HG03521 (cell line): ENCODE data around the gene UVSSA.

ENCODE experiments used
- ATAC-seq: cut with Tn5 transposase; IDR thresholded peaks from one replicate; pipeline ENCODE4 v1.9.1; 2021; ENCODE audit warnings: mild to moderate bottlenecking, moderate library complexity; ENCODE audit not compliant: unreplicated experiment

Gene UVSSA

DNA sequence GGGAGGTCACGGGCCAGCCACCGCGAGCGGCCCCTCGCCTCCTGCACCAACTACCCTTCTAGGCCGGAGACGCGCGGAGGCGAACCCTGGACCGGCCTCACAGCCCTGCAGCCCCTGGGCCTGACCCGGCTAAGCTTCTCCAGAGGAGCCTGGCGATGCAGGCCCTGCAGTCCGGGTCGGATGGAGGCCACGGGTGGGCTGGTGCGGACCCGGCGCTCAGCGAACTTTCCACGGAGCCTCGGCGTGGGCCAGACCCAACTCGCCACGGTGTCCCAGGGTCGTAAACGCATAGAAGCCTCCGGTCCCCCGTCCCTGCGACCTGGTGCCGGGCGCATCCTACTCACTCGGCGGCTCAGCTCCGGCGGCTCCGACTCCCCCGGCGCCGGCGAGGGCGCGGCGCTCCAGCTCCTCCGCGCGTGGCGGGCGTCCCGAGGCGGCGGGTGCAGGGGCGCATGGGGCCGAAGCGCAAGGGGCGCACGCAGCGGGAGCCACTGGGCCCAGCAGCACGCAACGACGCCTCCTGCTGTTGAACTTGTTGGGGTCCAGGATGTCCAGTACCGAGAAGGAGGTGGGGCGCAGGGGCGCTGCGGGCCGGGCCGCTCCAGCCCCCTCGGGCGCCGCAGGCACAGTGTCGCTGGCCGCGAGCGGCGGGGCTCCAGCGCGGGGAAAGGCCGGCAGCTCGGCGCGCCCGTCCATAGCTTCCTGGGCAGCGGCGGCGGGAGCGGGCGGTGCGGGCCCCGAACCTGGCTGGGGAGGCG is 58.8 kb downstream of the UVSSA start:
- no peak for ATAC-seq

DNA sequence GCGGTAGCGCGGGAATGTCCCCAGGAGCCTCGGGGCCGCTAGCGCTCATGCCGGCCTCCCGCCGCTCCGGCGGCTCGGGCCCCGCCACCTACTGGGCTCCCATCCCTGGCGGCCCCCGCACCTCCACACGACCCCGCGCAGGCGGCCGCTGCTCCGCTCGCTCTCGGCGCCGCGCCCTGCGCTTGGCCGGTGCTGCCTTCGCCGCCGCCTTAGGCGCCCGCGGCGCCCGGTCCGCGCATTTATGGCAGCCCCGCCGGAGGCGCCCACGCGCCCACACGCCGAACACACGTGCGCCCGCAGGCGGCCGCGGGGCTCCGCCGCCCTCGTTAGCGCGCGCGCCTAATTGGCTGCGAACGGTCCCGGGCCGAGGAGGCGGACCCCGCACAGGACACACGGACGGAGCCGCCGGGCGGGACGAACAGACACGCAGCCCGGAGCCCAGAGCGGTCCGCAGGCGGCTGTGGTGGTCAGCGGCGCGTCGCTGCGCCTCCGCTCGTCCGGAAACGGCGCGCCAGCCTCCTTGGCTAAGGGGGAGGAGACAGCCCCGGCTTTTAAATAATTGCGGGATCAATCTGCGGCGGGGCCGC is 59.5 kb downstream of the UVSSA start, which contains the start of gene NKX1-1:
Gene NKX1-1 (minus strand): TSS at position 49 of the 587 bp plus-strand sequence. CDS start 0 bp downstream, at position 49.
- ATAC-seq = no peak

- no peak for ATAC-seq
These were observed 60.1 kb downstream of the UVSSA start for GRCh38 chr4:1406981-1407656.

- ATAC-seq = no peak
These were observed 60.8 kb downstream of the UVSSA start for GRCh38 chr4:1407657-1408333.

DNA sequence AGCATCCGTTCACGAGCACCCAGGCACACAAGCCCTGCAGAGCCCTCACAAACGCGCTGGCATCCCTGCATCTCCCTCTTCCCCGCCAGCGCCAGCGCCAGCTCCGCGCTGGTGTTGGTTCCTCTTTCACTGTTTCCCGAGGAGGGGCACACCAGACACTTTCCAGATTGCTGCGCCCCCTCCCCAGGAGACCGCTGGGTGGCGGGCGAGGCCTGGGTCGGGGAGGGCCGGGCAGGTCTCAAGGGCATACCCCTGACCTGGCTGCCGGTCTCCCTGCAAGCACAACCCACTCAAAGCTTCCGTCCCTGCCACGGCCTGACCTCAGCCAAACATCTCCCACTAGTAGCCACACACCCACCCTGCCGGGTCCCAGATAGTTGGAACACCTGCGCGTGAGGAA is 61.4 kb downstream of the UVSSA start:
- ATAC-seq = no peak

- no peak for ATAC-seq
These were observed 62.1 kb downstream of the UVSSA start for GRCh38 chr4:1409079-1409478.

DNA sequence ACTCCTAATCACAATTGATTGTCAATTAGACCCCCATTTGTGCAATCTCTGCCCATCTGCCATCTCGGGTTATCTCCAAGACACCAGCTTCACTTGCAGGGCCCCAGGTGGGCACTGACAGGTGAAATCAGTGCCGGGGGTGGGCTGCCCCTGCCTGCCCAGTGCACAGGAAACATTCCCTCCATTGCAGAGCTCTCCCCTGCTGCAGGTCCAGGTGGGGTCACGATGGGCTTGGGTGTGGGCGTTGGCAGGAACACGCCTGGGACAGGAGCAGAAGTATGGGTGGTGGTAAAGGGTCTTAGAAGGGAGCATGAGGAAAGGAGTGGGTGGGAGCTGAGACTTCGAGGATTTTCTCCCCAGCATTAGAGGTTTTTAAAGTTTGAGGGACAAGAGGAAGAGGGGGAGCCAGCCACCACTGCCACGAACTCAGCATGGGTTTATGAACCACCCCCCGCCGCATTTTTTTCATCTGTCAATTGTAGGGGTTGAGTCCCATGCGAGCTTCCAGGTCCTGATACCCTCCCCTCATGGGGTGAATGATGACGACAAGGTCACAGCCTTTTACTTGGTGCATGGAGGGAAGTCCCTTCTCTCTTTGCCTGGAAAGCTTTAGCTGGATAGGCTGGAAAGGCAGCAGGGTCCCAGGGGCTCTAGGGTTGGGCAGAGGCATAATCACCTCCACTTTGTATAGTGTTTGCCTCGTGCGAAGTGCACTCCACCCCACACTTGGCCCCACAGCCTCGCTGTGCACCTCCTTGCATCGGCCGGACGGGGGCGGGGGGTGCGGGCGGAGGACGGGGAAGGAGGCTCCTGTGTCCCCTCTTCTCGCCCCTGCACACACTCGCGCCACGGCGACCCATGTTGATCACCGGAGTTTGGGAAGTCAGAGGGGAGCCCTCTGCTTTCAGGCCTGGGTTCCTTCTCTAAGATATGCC is 62.8 kb downstream of the UVSSA start:
- ATAC-seq = no peak

GRCh38 chr4:1410491-1411325 is 63.7 kb downstream of the UVSSA start:
- no peak for ATAC-seq

- no peak for ATAC-seq
These were observed 64.7 kb downstream of the UVSSA start for GRCh38 chr4:1411436-1412375.

GRCh38 chr4:1412376-1413203 is 65.6 kb downstream of the UVSSA start:
- ATAC-seq = no peak

- no peak for ATAC-seq
These were observed 66.2 kb downstream of the UVSSA start for GRCh38 chr4:1413204-1413663.

DNA sequence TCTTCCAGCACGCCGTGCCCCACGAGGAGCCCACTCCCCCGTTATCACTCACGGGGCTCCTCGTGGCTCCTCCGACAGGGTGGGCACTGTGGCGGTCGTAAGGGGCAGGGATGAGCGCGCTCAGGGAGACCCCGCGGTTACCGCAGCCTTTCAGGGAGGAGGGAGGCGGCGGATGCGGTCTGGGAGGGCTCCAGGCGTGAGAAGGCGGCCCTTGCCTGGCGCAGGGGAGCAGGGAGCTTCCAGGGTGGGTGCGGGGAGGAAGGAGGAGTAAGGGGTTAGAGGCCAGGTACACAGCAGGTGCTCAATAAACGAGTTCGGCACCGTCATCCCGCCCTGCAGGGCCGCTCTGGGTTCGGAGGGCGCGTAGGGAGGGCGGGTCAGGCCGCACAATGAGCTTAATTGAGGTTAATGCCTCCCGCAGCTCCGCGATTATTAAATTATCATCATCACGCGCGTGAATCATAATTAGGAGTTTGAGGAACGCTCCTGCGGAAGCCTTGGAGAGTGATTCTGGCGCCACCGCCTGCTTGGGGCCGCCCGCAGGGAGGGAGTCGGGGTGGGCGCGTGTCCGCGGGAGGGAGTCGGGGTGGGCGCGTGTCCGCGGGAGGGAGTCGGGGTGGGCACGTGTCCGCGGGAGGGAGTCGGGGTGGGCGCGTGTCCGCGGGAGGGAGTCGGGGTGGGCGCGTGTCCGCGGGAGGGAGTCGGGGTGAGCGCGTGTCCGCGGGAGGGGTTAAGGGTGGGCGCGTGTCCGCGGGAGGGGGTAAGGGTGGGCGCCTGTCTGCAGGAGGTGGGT is 66.9 kb downstream of the UVSSA start:
- no peak for ATAC-seq

DNA sequence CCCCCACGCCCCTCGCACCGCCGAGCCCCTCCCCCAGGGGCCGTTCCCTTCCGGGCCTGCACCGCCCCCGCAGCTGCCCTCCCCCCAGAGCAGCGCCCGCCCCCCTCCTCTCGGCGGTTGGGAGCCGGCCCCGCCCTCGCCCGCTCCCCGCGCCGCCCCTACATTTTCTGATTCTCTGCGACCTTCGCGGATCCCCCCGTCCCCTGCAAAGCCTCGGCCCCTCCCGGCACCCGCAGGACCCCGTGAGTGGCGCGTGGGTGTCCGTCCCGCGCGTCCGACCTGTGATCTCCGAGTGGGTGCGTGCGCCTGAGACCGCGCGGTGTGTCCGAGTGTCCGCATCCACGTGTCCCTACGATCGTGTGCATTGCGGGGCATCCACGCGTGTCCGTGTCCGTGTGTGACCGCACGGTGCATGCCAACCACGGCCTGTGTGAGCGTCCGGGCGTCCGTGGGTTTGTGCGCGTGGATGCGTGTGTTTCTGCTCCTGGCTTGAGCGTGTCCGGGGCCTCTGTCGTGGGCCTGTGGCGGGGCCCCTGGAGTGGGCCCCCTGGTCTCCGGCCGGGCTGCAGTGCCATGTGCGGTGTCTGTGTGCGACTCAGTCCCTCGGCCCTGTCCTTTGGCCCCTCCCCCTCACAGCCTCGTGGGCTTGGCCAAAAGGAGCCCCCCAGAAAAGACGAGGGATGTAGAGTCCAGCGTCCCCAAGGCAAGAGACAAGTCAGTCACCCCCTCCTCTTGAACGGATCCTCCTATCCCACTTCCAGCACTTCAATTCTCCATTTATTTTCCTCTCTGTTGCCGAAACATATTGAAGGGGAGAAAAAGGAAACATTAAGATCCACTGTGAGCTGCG is 68.0 kb downstream of the UVSSA start:
- ATAC-seq = no peak

DNA sequence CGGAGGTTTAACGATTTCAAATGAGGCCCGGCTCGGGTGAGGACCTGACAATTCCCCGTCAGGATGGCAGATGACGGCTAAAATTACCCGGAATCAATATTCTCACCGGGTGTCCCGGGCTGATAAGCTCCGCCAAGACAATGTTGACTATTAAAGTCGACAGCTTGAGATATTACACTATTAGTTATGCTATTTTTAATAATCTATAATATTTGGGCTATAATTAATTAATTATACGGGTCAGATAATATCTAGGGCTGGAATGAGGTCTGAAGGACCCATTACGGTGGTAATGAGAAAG is 68.6 kb downstream of the UVSSA start:
- no peak for ATAC-seq

DNA sequence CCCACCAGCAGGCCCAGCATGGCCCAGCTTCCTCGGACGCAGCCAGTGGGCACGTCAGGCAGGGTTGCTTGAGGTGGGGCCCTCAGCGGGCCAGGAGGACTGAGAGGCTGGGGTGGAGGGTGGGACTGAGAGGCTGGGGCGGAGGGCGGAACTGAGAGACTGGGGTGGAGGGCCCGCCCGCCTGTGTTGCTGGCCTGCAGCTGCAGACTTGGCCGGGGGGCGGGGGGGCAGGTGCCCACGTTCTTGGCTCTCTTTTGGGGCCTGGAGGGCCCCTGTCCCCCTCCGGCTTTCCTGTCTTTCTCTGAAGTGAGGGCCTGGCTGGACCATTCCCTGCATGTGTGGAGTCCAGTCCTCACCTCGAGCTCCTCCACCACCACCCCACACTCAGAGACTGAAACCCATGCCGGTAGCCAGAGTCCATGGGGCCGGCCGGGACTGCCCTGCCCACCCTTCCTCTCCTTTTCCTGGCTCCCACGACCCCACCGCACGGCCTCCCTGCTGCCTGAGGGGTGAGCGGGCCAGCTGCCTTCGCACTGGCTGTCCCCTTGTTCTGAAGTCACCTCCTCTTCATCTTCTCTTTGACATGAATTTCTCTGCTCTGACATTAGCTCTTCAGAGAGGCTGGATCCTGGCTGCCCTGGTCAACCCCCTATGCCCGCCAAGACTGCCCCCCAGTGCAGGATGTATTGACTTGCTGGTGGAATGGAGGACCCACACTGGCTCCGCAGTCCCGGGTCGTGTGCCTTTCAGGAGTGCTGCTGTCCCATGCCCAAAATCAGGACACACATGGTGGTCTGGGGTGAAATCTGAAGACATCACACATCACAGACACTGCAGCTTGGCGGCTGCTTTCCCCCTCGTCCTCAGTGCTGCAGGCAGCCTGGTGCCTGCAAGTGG is 69.3 kb downstream of the UVSSA start:
- no peak for ATAC-seq
